GM21737 (cell line): ENCODE data around the gene DNAJA3.

Experiments
- ATAC-seq: cut with Tn5 transposase; IDR thresholded peaks from one replicate; pipeline ENCODE4 v1.9.1; 2021; ENCODE audit warnings: mild to moderate bottlenecking, moderate library complexity; ENCODE audit not compliant: unreplicated experiment

Gene DNAJA3

DNA sequence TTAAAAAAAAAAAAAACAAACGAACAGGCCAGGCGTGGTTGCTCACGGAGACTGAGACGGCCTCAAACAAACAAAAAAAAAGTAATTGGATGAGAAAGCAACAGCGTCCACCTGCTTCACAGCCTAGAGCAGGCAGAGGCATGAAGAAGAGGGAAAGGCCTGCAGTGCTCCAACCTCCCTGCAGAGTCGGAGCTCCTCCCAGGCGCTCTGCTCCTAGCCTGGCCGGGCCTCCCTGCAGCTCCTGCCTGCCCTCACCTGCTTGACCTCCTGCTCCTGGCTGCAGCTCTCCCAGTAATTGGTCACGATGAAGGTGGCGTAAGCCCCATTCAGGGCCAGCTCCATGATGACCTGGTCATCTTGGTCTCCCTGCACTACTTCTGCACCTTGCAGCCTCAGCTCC is 43.3 kb downstream of the DNAJA3 start:
- ATAC-seq: no peak

DNA sequence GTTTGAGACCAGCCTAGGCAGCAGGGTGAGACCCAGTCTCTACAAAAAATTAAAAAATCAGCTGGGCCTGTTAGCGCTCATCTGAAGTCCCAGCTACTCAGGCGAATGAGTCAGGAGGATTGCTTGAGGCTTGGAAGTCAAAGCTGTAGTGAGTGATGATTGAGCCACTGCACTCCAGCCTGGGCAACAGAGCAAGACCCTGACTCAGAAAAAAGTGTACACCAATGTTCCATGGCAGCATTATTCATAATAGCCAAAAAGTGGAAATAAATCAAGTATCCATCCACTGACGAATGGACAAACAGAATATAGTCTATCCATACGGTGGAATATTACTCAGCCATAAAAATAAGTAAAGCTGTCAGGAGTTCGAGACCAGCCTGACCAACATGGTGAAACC is 46.2 kb downstream of the DNAJA3 start:
- no peak for ATAC-seq

DNA sequence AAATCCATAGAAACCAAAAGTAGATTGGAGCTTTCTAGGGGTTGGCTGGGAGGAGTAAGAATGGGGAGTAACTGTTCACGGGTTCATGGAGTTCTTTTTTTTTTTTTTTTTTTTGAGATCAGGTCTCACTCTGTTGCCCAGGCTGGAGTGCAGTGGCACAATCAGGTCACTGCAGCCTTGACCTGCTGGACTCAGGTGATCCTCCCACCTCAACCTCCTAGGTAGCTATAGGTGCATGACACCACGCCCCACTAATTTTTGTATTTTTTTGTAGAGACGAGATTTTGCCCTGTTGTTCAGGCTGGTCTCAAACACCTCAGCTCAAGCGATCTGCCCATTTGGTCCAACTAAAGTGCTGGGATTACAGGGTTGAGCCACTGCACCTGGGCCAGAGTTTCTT is 47.2 kb downstream of the DNAJA3 start:
- no peak for ATAC-seq

DNA sequence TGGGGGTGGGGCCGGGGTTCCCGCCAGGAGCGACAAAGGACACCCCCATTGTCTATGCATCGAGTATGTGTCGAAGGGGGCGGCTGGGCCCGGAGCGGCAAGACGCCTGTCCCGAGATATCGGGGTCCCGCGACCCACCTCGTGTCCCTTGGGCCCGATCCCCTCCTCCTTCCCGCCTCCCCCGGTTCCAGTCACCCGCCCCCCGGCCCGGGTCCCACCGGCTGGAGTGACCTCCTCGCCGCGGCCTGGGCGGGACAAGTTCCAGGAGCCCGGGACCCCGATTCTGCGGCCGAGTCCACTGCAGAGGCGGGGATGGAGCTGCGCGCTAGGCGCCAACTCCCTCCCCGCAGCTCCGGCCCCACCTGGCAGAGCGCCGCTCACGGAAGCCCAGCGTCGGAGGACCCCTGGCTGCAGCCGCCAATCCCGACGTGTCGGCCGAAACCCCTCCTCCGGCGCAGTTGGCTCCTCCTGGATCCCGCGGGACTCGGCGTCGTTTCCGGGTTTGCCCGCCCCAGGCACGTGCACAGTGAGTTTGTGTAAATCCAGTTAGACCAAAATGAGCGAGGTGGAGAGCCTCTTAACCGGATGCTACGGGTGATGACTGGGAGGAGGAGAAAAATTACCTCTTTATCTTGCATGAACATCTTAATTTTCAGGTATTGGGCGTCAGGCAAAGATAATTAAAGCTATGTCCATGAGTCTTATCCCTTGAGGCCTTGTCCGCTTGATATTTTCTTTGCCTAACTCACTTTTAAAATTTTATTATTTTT is 48.7 kb downstream of the DNAJA3 start, which contains the start of gene NMRAL1:
Gene NMRAL1, minus strand, starts transcription at position 434 of the 770 bp plus-strand sequence. CDS start 493 bp downstream, outside the sequence.
- ATAC-seq: peak; percentile 51

DNA sequence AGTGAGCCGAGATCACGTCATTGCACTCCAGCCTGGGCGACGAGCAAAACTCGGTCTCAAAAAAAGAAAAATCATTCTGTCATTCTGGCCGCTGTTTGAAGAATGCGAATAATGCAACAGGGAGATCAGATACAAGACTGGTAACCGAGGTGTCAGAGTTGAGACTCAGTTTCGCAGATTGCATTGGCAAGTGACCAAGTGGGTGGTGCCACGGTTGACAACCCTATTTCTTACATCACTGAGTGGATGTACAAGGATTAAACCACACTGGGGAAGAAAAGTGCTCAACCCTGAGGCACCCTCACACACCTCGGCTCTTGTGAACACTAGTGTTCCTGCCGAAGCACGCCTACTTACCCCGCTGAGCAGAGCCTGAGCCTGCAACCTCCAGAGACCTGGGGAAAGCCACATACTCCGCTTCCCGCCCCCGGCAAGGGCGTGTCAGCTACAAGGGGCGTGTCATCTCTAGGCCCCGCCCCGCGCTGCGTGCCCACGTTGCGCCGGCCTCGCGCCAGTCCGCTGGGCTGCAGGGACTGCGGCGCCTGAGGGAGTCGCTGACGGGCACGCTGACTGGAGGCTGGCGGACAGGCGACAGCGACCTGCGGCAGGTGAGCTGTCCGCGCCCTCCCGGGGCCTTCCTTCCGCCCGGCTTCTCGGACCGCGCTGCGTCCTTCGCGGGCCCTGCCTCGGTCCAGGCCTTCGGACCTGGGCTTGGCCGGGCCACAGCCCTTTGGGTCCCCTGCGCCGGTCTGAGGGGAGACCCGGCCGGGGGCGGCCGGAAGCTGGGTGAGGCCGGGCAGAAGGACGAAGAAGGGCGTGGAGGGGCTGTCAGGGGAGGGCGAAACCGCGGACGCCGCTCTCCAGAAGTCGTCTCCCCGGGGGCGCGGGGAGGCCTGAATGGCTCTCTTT is 50.5 kb downstream of the DNAJA3 start, which contains the start of gene HMOX2:
Gene HMOX2, plus strand, starts transcription at position 519 of the 909 bp plus-strand sequence. CDS start 29,127 bp downstream, outside the sequence.
- peak; percentile 84 for ATAC-seq

DNA sequence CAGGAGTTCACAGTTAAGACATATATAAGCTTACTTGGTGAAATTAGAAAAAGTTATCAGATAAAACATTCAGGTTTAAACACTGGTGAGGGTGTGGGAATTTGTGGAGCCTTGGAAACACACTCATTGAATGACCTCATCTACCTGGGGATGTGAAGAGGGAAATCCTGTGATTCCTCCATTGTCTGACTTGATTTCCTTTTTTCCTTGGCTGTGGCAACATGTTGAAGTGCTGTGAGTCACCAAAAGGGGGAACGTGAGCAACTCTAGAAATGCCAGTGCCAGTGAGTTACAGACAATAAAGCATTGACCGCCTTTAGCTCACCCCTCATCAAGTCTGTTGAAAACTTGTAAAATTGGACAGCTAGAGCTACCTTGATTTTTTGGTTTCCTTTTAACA is 52.3 kb downstream of the DNAJA3 start:
- ATAC-seq: no peak

DNA sequence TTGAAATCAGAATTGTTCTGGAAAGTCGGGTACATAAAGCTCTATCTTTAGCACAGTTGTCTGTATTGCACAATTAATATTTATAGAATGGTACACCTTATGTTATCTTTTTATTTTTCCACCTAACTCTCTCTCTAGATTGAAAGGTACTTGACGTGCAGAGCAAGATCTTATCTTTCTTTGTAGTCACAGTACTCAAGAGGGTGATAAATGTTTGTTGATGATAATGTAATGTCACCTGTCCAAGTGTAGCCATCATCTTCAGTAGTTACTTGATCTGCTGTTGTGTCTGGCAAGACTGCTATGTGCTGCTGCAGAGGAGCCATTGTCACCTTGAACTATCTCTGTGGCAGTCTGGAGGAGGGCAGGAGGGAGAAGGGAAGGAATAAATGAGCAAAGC is 55.9 kb downstream of the DNAJA3 start:
- no peak for ATAC-seq

DNA sequence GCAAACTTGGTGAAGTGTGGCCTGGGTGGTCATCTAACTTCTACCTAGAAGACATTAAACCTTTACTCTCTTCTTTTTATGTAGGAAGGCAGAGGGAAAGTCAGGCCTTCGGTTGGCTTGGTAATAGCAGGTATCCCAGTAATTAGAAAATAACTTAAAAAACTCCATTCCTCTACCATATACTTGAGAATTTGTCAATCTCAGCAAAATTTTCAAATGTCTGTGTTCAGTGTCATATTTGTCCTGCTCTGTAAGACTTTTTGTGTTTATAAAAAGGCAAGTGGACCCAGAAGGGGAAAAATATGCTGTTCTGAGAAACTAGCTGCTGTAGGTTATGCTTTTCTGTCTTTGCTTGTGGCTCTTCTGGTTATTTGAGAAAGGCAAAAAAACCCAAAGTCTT is 56.3 kb downstream of the DNAJA3 start:
- no peak for ATAC-seq

DNA sequence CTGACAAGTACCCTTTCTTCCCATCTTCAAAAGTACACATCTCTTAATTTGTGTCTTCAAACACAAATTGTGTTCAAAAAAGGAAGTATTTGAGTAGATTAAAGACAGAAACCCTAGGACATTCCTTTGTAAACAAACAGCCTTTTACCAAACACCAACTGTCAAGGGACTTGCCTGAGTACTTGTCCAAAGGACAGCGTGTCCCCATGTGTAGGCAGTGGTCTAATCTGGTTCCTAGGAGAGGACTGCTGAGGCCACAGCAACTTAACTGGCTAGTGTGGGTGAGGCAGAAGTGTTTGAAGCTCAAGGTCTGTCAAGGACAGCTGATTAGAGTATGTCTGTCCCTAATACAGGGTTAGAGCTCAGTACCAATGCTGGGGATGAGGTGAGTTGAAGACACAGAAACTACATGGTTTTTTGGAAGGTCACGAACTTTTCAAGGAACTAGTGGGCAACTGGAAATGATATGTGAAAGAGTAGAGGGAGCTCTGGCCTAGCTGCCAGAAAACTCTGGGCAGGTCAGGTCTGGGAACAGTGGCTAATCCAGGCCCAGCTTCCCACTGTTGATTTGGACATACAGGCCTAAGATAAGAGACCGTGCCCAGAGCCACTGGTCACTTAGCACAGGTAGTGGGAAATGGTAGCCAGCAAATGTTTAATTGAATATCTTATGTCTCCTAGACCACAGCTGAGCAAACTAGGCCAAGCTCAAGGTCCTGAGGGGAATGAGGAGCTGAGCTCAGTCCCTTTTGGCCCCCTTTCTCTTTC is 60.6 kb downstream of the DNAJA3 start:
- no peak for ATAC-seq

DNA sequence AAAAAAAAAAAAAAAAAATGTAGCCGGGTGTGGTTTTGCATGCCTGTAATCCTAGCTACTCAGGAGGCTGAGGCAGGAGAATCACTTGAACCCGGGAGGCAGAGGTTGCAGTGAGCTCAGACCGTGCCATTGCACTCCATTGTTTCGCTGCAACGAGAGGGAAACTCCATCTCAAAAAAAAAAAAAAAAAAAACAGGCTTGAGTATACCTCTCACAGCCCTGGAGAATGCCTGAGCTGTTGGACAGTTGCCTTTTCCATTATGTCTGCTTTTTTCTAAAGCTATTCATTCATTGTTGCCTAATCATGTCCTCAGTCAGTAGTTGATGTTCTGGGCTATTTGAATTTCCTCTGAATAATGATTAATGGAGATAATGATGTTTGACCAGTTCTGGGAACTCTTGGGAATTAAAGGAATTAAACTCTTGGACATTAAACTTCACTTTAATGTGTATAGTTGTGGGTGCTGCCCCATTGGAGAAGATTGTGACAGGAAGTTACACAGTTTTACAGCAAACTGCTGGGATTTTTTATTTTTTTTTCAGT is 62.4 kb downstream of the DNAJA3 start:
- no peak for ATAC-seq

DNA sequence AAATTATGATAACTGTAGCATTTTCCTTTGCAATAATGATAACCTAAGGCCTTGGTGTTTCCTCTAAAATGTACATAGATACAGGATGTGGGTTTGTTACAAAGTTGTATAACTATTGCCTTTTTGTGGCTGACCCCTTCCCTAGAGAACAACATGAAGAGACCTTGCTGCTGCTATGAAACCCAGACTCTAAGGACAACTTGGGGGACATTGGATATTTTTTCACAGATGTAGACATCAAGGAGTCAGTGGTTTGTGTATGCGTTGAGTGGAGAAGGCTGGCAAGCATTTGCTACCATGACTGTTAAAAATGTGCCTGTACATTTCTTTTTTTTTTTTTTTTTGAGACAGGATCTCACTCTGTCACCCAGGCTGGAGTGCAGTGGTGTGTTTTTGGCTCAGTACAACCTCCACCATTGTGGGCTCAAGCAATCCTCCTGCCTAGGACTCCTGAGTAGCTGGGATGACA is 62.9 kb downstream of the DNAJA3 start:
- no peak for ATAC-seq

DNA sequence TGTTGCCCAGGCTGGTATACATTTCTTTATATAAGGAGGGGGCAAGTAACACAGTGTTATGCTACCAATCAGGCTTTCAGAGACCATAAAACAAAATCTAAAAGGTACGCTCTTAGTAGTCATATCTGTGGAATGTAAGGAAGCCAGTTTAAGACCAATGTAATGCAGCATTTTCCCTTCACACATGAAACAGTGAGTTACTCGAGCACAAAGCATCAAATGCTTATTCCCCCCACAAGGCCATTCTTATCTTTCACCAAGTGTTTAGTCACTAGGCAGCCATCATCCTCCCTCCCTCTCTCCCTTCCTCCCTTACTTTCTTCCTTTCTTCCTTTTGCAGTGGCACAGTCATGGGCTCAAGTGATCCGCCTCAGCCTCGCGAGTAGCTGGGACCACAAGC is 63.4 kb downstream of the DNAJA3 start:
- no peak for ATAC-seq

DNA sequence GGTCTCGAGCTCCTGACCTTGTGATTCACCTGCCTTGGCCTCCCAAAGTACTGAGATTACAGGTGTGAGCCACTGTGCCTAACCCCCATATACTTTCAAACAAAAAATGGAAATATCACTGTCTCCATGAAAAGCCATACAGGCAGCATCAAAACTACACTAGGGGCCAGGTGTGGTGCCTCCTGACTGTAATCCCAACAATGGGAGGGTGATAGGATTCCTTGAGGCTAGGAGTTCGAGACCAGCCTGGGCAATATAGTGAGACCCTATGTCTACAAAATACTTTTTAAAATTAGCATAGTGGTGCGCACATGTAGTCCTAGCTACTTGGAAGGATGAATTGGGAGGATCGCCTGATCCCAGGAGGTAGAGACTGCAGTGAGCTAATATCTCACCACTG is 66.2 kb downstream of the DNAJA3 start:
- no peak for ATAC-seq

DNA sequence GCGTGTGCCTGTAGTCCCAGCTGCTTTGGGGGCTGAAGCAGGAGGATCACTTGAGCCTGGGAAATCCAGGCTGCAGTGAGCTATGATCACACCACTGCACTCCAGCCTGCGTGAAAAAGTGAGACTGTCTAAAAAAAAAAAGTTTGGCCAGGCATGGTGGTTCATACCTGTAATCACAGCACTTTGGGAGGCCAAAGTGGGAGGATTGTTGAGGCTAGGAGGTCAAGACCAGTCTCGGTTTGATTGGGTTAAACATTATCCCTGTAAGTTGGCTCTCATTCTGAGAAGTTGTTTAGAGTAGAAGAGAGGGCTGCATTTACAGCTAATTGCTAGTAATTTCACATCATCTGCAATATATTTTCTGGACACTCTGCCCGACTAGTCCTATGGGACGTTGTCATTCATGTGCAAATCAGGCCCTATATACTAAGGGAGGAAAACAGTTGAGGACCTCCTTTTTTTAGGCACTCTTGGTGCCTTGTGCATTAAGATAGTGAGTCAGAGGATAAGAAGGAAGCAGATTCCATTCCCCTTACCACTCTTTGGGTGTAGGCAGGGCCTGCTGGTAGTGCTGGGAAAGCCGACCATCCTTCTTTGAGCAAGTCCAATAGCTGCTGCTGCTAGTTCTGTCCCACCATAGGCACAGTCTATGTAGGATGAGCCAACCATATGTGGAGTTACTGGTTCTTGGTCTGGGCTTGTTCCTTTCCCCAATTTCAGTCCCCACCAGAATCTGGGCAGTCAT is 69.2 kb downstream of the DNAJA3 start:
- no peak for ATAC-seq

DNA sequence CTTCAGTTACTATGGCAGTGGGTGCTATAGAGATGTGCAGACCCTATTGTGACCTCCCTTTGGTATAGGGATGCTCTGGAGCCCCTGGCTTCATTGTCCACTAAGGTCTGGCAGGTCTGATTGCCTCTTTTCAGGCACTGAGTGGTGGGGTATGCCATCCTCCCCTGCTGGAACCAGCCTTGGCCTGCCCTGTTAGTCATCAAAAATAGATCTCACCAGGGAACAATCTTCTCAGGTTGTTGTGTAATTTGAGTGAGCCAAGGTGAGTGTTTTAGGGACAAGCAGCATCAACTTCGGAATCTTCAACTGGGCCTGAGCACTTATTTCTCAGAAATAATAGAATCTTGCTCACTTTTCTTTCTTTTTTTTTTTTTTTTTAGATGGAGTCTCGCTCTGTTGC is 70.1 kb downstream of the DNAJA3 start:
- no peak for ATAC-seq

DNA sequence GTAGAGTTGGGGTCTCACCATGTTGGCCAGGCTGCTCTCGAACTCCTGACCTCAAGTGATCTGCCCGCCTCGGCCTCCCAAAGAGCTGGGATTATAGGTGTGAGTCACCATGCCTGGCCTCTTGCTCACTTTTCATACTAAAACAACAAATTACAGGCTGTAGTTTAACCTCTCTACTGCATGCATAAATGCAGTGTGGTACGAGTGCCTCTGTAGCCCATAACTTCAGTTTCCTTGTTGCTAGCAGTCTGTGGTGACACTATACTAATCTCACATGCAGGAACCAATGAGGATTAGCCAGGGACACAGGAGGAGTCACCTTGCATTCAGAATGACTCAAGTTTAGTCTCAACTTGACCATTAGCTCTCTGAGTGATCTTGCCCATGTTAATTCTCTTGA is 70.6 kb downstream of the DNAJA3 start:
- no peak for ATAC-seq

DNA sequence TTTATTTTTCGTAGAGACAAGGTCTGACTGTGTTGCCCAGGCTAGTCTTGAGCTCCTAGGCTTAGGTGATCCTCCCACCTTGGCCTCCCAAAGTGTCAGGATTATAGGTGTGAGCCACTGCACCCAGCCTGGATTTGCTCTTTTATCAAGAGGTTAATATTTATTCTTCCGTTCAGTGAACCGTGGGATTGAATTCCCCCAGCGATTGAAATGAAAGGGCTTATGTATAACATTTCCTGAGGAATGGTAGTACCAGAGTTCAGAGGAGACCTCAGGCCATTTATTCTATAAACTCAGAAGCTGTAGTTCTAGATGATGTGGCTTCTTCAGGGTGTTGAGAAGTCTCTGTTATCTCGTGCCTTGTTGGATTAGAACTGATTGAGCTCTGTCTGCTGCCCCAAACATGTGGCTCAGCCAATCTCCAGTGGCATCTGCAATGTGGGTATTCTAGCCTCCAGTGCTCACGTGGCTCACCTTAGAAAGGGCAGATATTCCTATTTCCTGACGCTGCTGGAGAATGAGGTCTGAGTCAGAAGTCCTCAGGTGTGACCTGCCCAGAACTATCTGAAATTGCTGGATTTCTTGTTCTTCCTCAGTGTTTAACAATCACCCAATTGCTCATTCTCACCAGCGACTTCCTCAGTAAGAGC is 73.0 kb downstream of the DNAJA3 start:
- no peak for ATAC-seq

DNA sequence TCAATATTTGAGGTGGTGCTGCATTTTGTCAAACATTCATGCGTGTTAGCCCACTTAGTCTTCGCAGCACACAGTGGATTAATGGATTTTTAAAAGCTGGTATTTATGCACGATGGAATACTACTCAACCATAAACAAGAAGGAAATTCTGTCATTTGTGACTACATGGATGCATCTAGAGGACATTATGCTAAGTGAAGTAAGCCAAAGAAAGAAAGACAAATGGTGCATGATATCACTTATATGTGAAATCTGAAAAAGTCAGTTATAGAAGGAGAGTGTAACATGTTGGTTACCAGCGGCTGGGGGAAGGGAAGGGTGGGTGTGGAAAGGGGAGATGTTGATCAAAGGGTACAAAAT is 73.5 kb downstream of the DNAJA3 start:
- no peak for ATAC-seq

DNA sequence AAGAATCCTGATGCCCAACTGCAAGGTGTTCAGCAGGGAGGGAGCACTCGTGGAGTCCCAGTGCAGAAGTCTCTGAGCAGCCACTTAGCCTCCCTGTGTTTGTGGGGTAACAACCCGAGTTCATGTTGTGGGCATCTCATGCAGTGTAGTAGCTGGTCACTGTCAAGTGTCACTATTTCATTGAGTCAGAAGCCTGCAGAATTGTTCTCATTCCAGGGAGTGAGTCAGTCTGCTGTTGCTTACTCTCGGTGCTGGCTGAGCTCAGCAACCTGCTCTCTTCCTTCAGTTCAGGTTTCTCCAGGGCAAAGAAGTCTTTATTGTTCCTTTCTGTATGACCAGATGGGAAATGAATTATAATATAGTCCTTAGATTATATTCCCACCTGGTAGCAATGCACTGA is 74.6 kb downstream of the DNAJA3 start:
- no peak for ATAC-seq

DNA sequence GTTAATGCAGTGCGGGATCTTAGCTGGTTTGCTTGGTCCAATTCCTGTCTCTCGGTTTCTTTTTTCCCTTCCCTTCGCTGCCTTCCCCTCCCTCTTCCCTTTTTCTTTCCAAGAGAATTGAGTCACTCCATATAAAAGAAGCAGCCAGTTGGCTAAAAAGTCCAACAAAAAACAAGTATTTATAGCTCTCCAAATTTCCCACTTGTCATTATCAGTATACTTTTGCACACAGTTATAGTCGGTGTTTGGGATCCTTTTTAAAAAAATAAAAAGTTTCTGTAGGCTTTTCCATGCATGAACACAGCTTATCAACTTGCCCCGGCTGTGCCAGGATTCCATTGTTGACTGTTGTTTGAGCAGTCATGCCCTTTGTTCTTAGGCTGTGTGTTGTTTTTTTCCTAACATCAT is 75.4 kb downstream of the DNAJA3 start:
- ATAC-seq: no peak
